ENCODE measurements around the gene LBH. TPM values are rescaled to one million over a fixed set of nuclear protein-coding genes. Genes with fewer than 3 reads are reported as not detected.
A peak's percentile ranks its signal among the peaks of the same experiment; 100 is the strongest.

Gene LBH
- total RNA-seq (2014; rRNA removed; shearing (Covaris generic)) (0.75 and 3.7 TPM in 2 replicates), total RNA-seq (2022) (3.0 and 3.8 TPM in 2 replicates), Bru-seq, nascent RNA (percentile 20 among the genes with signal in this experiment), BruChase-seq, experiment 1, labeled RNA remaining after a 6-hour chase (percentile 14 among the genes with signal in this experiment), BruChase-seq, experiment 2, labeled RNA remaining after a 2-hour chase (percentile 25 among the genes with signal in this experiment)
- long read RNA-seq, transcript LBH-201 (3 exons, 3,095 nt): major isoform, 9 of 11 reads
- long read RNA-seq, partial matches to known transcripts: 0 of 11 reads
- long read RNA-seq, other reads (novel, unspliced or antisense): 2 of 11 reads

DNA sequence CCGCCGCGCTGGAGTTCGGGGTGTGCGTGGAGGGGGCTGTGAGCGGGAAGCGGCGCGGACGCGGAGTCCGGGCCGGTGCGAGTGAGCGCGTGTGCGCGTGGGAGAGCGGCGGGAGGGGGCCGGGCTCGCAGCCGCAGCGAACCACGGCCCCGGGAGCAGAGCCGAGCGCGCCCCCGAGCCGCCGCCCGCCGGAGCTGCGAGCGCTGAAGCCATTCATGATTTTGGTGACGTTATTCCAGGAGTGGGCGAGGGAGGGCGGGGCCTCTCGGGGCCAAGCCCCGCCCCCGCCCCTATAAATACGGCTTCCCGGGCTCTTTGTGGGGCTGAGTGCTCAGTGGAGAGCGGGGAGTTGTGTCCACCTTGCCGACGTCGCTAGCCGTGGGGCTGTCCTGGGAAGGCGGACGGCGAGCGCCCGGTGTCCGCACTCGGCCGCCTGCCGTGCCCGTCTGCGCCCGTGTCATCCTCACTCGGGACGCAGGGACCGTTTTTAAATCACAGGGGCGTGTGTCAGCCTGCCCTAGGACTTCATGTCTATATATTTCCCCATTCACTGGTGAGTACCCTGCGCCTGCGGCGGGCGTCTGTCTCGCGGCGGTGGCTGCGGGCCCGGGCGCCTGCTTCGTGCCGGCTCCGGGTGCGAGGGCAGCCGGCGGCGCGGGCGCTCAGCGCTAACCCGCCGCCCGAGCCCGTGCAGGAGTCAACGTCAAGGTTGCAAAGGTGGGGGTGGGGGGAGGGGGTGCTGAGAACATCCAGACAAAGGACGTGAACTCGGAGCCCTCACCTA lies at the start of gene LBH:
Gene LBH, plus strand, starts transcription at position 323 of the 784 bp plus-strand sequence. Its CDS starts 205 bp downstream, at position 528.
- BruUV-seq (replicated peaks): no TSS peak
- POLR2A ChIA-PET: interaction anchor here (0.6 kb wide), 1 partner anchor 815 kb away, joined by 5 read pairs; no protein-coding TSS in a partner anchor
- intact Hi-C loops (cut with micrococcal nuclease; ENCODE audit: unreplicated experiment): no loop called here
- DNase-seq (ENCODE audit: low spot score): peak; percentile 57
- CTCF ChIA-PET (ENCODE audit: unreplicated experiment): interaction anchor here (0.6 kb wide), 3 partner anchors 36 to 93 kb away, joined by 3 to 4 read pairs (median 3); no protein-coding TSS in a partner anchor
- no peaks in the 10 kb centered on the region for H3K9me2 ChIP-seq (ENCODE audit: insufficient read depth, low read length)
- H3K79me2 ChIP-seq (ENCODE audit: insufficient read depth, low read depth, low read length): no peaks in the 10 kb centered on the region
- peak within 1 kb of the TSS; percentile 39 for H2AFZ ChIP-seq (ENCODE audit: low read length)
- no peak for TF ChIP-seq EZH2phosphoT487 (IDR thresholded peaks at IDR 0.05; ENCODE audit: borderline replicate concordance, low read depth, low read length)
- no peak for TF ChIP-seq CTCF (conservative IDR thresholded peaks at IDR 0.05; ENCODE audit: low read length)
- H3K4me3 ChIP-seq (ENCODE audit: low read depth, low read length, poor library complexity, severe bottlenecking): peak within 1 kb of the TSS; percentile 67
- peaks cover 21% of the 10 kb centered on the region for H3K4me1 ChIP-seq (ENCODE audit: insufficient read depth, low read length, poor library complexity, severe bottlenecking)
- H3K36me3 ChIP-seq (ENCODE audit: insufficient read depth, low read length): no peaks in the 10 kb centered on the region
- H3K9me3 ChIP-seq (ENCODE audit: low read length): no peaks in the 10 kb centered on the region
- no peak within 1 kb of the TSS for H3K27ac ChIP-seq (ENCODE audit: low read depth, low read length, poor library complexity, severe bottlenecking)
- no peaks in the 10 kb centered on the region for H4K20me1 ChIP-seq (ENCODE audit: insufficient read depth, low read length)
- H3K4me2 ChIP-seq (ENCODE audit: low read length): peak within 1 kb of the TSS; percentile 81

GRCh38 chr2:30184035-30184434 lies 47.3 kb upstream of the LBH start:
- Histone ChIP-seq H3K4me3 (ENCODE audit: low read depth, low read length, poor library complexity, severe bottlenecking) (no peak overlapping the region), H3K79me2 (ENCODE audit: insufficient read depth, low read depth, low read length) (no peaks in the 10 kb centered on the region), H3K4me1 (ENCODE audit: insufficient read depth, low read length, poor library complexity, severe bottlenecking) (no peaks in the 10 kb centered on the region), H4K20me1 (ENCODE audit: insufficient read depth, low read length) (no peaks in the 10 kb centered on the region), H2AFZ (ENCODE audit: low read length) (no peak overlapping the region), H3K27ac (ENCODE audit: low read depth, low read length, poor library complexity, severe bottlenecking) (no peak overlapping the region), H3K9me2 (ENCODE audit: insufficient read depth, low read length) (no peaks in the 10 kb centered on the region), H3K9me3 (ENCODE audit: low read length) (no peaks in the 10 kb centered on the region), H3K36me3 (ENCODE audit: insufficient read depth, low read length) (no peaks in the 10 kb centered on the region), H3K4me2 (ENCODE audit: low read length) (no peak overlapping the region)
- CTCF ChIA-PET (ENCODE audit: unreplicated experiment): no interaction called here
- intact Hi-C loops (cut with micrococcal nuclease; ENCODE audit: unreplicated experiment): no loop called here
- no peak for DNase-seq (ENCODE audit: low spot score)
- BruUV-seq (replicated peaks): no TSS peak
- POLR2A ChIA-PET: no interaction called here
- no peak for TF ChIP-seq CTCF (conservative IDR thresholded peaks at IDR 0.05; ENCODE audit: low read length)
- no peak for TF ChIP-seq EZH2phosphoT487 (IDR thresholded peaks at IDR 0.05; ENCODE audit: borderline replicate concordance, low read depth, low read length)

Measured in OCI-LY7 (cell line).